HG03159 (cell line): ENCODE results near the gene PRM1.

Experiments
- ATAC-seq: cut with Tn5 transposase; IDR thresholded peaks from one replicate; pipeline ENCODE4 v1.9.1; 2021; ENCODE audit warnings: mild to moderate bottlenecking, moderate library complexity; ENCODE audit not compliant: unreplicated experiment

Gene PRM1, protein sequence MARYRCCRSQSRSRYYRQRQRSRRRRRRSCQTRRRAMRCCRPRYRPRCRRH

DNA sequence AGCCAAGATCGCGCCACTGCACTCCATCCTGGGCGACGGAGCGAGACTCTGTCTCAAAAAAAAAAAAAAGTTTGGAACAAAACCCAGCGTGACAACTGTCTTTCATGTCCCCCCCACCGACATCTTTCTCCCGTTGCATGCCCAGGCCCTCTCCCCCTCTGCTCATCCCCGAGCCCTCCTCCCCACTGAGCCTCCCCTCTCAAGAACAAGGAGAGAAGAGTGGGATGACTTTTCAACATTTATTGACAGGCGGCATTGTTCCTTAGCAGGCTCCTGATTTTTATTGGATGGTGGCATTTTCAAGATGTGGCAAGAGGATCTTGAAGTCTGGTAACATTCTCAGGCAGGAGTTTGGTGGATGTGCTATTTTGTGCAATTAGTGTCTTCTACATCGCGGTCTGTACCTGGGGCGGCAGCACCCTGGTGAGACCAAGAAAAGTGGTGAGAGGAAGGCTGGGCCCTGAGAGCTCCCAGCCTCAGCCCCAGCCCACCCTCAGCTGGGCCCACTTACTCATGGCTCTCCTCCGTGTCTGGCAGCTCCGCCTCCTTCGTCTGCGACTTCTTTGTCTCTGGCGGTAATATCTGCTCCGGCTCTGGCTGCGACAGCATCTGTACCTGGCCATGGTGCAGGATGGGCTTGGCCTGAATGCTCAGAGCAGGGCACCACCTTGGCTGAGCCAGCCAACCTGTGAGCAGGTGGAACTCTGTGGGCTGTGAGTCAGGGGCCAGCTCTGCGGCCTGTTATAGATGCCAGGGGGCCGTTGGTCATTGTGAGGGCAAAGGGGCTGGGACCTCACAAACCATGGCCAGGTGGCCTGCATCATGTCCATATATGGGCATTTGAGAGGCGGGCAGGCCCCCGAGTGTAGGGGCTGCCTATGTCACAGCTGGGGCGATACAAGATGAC lies at the start of gene PRM1:
TSS of gene PRM1 (minus strand) at position 715 of the 907 bp plus-strand sequence. CDS start at position 623, 92 bp downstream.
- ATAC-seq, result no peak

DNA sequence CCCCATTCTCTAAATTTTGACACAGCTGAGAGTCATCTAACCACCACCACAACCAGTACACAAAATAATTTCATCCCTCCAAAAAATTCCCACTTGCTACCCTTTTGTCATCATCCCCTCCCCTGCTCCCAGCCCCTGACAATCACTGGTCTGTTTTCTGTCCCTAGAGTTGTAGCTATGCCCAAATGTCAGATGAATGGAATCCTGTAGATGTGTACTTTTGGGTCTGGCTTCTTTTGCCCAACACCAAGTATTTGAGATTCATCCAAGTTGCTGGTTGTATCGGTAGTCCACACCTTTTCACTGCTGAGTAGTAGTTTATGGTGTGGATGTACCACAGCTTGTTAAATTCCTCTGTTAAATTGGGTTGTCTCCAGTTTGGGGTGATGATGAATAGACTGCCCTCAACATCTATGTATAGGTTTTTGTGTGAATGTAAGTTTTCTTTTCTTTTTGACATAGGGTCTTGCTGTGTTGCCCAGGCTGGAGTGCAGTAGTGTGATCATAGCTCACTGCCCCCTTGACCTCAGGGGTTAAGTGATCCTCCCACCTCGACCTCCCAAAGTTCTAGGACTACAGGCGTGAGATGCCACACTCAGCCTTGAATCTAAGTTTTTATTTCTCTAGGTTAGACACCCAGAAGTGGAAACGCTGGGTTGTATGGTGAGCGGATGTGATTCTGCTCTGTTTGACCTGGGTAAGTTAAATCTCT lies 49.6 kb upstream of the PRM1 start:
- ATAC-seq, result no peak

DNA sequence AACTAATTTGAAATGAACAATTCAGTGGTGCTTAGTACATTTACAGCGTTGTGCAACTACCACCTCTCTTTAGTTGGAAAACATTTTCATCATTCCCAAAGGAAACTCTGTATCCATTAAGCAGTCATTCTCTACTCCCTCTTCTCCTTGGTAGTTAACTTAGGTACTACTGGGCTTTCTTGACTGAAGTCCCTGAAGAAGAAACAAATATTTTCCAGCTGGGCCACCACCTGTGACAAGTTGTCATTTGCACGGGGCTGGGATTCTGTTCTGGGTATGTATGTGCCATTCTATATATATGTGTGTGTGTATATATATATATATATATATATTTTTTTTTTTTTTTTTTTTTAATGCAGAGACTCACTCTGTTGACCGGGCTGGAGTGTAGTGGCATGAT lies 48.8 kb upstream of the PRM1 start:
- ATAC-seq, result no peak

DNA sequence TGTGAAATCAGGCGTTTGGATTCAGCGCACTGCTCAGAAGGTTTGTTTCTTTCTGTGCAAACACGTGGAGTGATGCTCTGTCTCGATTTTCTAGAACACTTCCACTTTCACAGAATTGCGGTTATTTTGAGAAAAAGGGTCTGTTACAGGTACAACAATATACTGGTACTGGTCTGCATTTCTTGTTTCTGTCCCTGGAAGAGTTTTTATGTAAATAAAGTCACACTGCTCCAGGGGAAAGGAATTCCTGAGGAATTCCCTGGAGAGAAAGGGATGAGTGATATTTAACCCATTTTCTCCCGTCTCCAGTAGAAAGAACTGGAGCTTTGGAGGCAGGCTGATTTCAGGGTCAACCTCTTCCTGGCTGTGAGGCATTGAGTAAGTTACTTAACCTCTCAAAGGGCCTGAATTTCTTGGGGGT lies 48.0 kb upstream of the PRM1 start:
- peak; percentile 22 for ATAC-seq

DNA sequence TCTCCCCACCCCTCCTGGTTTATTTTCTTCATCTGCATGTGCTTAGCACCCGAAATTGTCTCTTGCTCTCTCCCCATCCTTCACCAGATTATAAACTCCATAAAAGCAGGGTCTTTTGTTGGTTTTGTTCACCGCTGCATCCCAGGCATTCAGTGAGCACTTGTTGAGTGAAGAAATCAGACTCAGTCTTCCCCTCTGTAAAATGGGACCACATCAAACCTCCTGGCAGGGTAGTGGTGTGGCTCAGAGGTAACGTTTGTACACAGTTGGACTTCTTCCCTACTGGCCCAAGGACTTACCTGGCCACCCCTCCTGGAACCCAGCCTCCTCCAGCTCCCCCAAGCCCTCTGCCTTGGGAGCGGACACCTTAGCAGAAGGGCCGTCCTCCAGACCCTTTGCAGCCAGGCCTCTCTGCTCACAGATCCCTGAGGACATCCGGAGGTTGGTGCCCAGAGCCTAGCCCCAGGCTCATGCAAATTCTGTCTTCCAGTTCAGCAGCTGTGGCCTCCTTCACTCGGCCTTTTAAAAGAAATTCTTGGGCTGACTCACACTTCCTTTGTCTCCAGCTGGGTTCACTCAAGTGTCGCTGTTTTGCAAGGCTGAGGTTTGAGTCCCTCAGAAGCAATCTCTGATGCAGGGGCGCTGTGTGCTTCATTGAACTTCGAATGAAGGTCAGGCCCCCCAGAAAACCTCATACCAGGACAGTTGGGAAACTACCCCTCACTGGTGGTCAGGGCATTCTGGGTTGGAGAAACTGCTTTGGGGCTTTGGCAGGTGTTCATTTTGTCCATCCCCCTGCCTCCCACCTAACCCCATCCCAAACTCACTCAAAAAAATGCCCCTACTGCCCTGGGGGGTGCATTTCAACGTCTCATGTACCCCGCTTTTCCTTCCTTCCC lies 47.3 kb upstream of the PRM1 start:
- peak; percentile 76 for ATAC-seq

DNA sequence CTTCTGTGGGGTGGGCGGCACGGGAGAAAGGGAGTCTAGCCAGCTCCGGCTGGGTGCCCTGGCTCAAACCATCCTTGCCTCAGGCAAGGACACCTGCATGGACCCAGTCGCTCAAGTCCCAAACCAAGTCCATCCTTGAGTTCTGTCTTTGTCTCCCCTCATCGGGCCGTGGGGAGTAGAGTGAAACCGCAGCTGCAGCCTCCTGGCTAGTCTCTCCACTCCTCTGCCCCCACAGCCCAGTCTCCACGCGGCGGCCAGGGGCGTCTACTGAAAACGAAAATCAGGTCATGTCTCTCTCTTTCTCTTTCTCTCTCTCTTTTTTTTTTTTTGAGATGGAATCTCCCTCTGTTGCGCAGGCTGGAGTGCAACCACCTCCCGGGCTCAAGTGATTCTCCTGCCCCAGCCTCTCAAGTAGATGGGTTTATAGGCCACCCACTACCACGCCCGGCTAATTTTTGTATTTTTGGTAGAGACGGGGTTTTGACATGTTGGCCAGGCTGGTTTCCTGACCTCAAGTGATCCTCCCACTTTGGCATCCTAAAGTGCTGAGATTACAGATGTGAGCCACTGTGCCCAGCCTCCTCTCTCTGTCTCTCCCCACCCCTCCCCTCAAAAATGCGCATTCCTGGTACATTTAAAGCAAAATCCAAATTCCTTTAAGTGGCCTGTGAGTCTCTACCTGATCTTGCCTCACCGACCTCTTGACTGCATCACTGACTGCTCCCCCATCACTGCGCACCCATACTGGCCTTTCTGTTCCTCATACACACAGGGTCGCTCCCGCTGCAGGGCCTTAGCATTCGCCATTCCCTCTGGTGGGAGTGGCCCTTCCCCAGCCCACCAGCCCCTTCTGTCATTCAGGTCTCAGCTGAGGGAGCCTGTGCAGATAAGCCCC lies 46.4 kb upstream of the PRM1 start:
- no peak for ATAC-seq

DNA sequence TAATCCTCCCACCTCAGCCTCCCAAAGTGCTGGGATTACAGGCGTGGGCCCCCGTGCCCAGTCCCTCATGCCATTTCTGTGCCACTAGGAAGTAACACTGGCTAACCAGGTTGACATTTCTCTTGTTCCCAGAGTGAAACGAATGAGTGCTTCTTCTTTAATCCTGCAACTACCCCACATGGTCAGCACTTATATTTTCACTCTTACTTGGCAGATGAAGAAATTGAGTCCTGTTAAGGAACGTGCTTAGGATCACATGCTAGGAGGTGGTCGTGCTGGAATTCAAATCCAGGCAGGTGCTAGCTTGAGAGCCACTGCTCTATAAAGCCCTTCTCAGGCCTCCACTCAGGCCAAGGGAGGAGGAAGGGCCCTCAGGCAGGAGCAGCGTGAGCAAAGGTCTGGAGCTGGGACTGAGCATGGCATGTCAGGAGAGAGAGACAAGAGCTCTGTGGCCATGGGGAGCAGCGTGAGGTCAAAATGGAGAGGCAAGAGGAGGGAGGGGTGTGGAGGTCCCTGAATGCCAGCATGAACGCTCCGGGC lies 45.7 kb upstream of the PRM1 start:
- no peak for ATAC-seq

DNA sequence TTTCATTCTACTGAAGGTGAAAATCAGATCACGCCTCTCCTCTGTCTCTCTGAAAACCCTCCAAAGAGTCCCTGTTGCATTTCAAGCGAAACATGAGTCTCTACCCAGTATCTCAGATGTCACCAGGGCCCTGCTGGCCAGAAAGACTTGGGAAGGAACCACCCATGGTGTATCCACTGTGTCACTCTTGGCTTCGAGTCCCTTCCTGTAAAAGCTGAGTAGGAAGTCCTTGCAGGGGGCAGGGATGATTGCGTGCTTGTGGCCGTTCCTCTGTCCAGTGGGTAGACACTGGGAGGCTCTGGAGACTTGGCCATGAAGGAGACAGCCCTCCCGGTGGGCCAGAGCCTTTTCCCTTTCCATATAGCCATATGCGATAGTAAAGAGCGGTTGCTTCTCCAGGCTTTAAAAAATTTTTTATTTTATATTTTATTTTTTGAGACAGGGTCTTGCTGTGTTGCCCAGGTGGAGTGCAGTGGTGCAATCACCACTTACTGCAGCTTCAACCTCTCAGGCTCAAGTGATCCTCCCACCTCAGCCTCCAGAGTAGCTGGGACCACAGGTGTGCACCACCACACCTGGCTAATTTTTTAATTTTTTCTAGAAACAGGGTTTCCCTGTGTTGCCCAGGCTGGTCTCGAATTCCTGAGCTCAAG lies 45.1 kb upstream of the PRM1 start:
- no peak for ATAC-seq

DNA sequence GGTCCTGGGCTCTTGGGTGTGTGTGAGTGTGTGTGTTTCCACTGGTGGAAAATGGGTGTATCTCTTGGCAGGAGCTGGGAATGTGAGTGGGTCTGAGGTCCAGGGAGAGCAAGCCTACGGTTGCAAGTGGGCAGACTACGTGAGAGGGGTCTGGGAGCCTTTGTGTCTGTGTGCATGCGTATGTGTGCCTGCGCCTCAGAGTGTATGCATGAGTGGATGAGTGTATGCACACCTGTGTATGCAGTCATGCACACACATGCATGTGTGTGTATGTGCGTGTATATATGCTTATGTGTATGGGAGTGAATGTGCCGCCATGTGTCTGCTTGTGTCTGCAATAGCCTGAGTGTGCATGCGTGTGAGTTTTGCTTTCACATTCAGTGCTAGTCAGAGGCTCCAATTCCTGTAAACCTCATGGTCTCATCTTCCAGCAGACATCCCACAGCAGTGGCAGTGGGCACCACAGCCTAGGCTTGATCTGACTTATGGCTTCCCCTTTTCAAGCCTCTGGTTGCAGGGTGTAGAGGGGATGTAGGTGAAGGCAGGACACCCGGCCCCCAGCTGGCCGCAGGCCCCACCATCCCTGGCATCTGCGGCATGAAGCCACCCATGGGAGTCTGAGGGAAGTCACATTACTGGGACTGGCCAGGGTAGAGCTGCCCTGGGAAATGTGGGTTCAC lies 44.4 kb upstream of the PRM1 start:
- no peak for ATAC-seq

DNA sequence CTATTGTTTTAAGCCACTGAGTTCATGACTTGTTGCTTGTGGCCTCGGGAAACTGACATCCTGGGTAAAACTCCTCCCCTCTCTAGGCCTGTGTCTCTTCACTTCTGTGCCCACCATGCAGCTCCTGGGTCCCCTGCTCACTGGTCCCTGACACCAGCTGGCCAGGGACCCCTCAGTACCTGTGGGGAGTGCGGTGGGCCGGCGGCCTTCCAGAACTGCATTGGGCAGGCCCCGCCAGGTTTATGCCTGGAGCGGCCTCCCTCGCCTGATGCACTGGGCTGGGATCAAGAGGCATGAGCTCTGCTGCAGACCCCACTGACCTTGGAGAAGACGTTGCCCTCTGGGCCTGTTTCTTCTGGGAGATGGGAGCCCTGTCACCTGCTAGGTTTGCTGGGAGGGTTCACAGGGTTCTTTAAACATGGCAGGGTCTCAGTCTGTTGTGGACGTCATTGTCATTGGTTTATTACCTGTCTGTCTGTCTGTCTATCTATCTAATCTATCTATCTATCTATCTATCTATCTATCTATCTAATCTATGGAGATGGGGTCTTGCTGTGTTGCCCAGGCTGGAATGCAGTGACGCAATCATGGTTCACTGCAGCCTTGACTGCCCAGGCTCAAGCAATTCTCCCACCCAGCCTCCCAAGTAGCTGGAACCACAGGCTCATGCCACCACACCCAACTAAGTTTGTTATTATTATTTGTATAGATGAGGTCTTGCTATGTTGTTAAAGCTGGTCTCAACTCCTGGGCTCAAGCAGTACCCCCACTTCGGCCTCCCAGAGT lies 42.6 kb upstream of the PRM1 start:
- no peak for ATAC-seq

DNA sequence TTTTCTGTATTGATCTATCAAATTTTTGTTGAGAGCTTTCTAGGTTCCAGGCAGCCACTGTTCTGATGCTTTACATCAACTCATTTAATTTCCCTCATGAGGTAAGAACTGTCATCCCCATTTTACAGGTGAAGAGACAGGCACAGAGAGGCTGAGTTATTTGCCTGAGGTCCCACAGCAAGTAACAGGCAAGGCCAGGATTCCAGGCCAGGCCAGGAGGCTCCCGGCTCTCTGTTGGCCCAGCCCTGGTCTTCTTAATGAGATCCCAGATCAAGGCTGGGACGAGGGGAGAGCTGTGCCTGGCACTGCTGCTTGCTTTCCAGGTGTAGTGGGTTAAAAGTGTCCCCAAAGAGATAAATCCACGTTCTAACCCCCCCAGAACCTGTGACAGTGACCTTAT lies 41.7 kb upstream of the PRM1 start:
- ATAC-seq, result no peak

DNA sequence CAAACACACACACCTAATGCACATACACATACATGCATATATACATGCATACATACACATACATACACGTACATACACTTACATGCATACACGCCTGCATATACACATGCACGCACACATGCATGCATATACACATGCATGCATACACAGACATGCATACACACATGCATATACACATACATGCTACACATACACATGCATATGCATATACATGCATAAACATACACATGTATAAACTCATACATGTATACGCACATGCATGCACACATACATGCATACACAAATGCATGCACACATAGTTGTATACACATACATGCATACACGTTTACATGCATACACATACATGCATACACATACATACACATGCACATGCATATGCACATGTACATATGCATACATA lies 40.5 kb upstream of the PRM1 start:
- no peak for ATAC-seq

DNA sequence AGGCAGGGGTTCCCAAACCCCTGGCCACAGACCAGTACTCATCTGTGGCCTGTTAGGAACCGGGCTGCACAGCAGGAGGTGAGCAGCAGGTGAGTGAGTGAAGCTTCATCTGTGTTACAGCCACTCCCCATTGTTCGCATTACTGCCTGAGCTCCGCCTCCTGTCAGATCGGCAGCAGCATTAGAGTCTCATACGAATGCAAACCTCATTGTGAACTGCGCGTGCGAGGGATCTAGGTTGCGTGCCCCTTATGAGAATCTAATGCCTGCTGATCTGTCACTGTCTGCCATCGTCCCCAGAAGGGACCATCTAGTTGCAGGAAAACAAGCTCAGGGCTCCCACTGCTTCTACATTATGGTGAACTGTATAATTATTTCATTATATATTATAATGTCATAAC lies 39.0 kb upstream of the PRM1 start:
- ATAC-seq, result no peak

DNA sequence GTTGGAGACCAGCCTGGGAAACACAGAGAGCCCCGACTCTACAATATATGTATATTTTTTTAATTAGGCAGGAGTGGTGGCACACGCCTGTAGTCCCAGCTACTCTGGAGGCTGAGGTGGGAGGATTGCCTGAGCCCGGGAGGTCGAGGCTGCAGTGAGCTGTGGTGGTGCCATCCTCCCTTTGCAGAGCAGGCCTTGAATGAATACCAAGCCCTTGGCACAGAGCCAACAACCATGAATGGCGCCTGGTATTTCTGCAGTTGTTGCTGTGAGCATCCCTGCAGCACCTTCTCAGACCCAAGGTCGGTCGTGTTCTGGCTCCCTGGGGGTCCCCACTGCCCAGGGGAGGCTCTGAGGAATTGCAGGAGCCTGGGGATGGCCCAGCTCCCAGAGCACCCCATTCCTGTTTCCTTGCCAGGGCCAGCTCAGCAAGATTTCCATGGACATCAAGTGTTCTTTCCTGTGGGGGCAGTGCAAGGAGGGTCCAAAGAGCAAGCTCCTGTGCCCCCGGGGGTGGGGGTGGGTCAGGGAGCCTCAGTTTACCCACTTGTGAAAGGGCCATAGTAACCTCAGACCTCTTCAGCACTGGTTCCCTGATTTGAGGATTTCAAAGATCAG lies 38.5 kb upstream of the PRM1 start:
- ATAC-seq, result no peak

DNA sequence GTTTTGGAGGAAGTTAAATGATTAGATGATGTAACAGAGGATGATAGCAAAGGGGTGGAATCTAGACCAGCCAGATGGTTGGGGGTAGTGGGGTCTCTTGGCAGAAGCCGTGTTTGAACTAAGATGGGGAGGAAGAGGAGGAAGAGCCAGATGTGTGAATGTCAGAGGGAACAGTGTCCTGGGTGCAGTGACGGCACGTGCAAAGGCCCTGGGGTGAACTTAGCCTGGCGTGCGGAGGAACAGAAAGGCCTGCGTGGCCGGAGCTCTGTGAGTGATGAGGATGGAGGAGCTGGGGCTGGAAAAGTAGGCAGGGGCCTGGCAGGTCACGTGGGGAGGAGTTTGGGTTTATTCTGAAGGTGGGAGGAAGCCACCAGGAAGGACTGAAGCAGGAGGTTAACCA lies 37.7 kb upstream of the PRM1 start:
- ATAC-seq, result no peak

DNA sequence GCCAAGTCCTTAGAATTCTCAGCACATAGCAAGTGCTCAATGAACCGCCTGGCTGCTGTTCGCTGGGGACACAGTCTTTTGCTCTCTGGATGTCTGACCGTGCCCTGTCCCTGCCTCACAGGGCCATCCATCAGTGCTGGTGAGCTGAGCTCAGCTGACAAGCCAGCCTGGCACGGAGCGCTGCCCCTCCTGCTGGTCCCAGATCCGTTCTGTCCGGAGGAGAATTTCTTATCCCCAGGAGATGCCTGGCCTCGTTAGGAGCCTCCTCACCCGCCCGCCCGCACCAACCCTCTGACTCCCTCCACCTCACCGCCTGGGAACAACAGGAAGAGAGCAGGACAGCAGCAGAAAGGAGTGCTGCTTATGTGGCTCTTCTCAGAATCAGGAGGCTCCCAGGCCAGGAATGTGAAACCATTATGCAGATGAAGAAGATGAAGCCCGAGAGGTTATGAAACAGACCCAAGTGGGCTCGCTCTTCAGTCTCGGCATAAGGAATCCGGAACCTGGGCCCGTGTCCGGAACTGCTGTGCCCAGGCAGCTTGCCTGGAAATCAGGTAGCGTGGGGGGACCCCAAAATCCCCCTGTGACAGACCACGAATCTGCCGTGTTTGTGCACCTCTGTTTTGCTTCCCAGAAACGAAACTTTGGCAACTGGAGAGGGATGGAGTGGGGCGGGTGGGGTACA lies 35.3 kb upstream of the PRM1 start:
- ATAC-seq, result no peak

DNA sequence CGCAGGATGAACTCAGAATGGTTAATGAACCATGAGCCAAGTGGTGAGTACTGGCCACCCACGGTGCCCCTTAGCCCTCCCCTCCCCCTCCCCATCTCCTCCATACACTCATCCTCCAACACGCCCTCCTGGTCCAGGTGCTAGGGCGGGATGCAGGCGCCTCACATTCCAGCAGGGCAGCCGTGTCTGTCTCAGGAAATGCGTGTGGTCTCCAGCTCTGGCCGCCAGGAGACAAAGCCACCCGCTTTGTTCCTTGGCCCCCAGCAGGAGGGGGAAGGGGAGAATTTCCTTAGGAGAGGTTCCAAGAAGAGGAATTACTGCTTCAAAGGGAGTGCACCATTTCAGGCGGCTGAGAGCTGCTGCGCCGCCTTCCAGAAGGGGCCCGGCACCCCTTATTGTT lies 34.4 kb upstream of the PRM1 start:
- ATAC-seq, result no peak
